ENCODE data around the gene PRR16.

DNA sequence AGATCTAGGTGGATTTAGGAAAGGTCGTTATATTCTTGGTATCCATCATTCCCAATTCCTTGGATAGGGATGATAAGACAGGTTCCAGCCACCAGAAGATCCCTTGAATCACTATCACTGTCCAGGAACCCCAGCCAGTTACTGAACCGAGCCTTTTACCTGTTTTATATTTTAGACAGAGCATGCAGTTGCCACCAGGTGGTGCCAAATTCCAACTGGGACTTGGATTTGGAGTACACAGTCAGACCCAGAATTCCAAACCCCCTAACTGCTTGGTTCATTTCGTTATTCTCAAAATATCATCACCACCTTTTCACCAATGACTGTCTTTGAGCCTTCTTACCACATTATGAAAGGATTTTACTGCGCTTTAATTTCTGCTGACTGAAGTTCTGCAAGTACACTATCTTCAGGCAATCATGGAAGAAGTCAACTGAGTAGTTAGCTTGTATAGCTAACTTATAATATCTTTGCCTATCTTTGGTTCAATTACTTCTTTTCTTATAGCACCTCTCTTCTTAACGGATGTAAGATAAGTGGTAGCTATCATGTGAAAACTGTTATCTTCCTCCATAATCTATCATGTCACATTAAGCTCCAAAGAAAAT, 191.8 kb downstream of the PRR16 start:
- TF ChIP-seq SP1 (IDR thresholded peaks at IDR 0.05): no peak
- TF ChIP-seq, protein P1, sequence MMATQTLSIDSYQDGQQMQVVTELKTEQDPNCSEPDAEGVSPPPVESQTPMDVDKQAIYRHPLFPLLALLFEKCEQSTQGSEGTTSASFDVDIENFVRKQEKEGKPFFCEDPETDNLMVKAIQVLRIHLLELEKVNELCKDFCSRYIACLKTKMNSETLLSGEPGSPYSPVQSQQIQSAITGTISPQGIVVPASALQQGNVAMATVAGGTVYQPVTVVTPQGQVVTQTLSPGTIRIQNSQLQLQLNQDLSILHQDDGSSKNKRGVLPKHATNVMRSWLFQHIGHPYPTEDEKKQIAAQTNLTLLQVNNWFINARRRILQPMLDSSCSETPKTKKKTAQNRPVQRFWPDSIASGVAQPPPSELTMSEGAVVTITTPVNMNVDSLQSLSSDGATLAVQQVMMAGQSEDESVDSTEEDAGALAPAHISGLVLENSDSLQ (IDR thresholded peaks at IDR 0.05): no peak
- TF ChIP-seq FOXM1 (IDR thresholded peaks at IDR 0.05; ENCODE audit: borderline replicate concordance): no peak
- no peak for TF ChIP-seq SUZ12 (IDR thresholded peaks at IDR 0.05)
- TF ChIP-seq BHLHE40 (IDR thresholded peaks at IDR 0.05; ENCODE audit: borderline replicate concordance): no peak

Data from HEK293T (cell line).